Suprapubic skin (tissue), 3 donors: ENCODE data around the gene SYNE3.

Experiments
- POLR2A ChIP-seq, 2 donors: fragments of 450-650 bp; IDR thresholded peaks; one replicate each; pipeline ENCODE4 v1.6.1; 2017; ENCODE audit warnings: antibody characterized with exemption in 2 of 2, mild to moderate bottlenecking in 2 of 2, moderate library complexity in 2 of 2
- TF ChIP-seq, protein P1 (sequence below), 2 donors: fragments of 200-600 bp in 1 of 2; fragments of 450-650 bp in 1 of 2; sonication (generic) in 1 of 2; IDR thresholded peaks; one replicate each; pipeline ENCODE4 v1.5.1; 2016 to 2019; ENCODE audit warnings: antibody characterized with exemption in 2 of 2, mild to moderate bottlenecking in 1 of 2, moderate library complexity in 1 of 2

DNA sequence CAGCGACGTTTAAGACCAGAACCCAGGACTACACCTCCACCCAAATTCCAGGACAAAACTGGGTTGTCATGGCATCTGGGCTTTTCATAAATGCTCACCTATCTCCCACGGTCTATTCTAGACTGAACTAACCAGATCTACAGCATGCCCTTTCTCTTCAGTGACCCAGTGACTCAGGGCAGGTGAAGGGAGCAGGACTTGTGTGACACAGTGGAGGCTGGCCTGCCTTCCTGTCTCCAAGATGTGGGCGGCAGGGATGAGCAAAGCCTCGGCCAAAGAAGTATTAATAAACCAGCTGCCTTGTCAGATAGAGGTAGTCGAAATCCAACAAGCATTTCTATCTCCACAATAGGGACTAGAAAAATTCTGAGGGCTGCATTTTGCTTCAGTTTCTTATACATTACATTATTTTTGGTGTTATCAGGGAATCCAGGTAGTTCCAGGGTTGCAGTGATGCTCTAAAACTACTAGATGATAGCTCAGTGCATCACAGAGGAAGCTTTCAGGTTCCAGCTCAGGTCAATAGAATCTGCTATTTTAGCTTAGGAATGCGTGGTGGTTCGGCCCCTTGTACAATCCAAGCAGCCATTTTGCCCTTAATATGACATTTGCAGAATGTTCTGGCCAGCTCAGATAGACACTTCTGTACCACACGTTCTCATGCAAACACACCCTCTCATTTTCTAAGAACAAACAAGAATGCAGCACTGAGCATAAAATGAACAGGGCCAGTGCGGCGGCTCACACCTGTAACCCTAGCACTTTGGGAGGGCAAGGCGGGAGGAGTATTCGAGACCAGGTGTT is 14.2 kb upstream of the SYNE3 start:
- TF ChIP-seq, protein P1, sequence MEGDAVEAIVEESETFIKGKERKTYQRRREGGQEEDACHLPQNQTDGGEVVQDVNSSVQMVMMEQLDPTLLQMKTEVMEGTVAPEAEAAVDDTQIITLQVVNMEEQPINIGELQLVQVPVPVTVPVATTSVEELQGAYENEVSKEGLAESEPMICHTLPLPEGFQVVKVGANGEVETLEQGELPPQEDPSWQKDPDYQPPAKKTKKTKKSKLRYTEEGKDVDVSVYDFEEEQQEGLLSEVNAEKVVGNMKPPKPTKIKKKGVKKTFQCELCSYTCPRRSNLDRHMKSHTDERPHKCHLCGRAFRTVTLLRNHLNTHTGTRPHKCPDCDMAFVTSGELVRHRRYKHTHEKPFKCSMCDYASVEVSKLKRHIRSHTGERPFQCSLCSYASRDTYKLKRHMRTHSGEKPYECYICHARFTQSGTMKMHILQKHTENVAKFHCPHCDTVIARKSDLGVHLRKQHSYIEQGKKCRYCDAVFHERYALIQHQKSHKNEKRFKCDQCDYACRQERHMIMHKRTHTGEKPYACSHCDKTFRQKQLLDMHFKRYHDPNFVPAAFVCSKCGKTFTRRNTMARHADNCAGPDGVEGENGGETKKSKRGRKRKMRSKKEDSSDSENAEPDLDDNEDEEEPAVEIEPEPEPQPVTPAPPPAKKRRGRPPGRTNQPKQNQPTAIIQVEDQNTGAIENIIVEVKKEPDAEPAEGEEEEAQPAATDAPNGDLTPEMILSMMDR (IDR thresholded peaks at IDR 0.05) = no peak
- TF ChIP-seq POLR2A (IDR thresholded peaks at IDR 0.05) = no peak
